Prostate gland (tissue), 2 donors: ENCODE results near the gene SATB1.

Source experiments
- POLR2A ChIP-seq: fragments of 450-650 bp; IDR thresholded peaks from one replicate; pipeline ENCODE4 v1.6.1; 2016; ENCODE audit warnings: antibody characterized with exemption, mild to moderate bottlenecking
- TF ChIP-seq, protein P1 (sequence below), 4 experiments: fragments of 200-600 bp in 2 of 4; fragments of 450-650 bp in 2 of 4; sonication (generic) in 2 of 4; IDR thresholded peaks; 1 replicate in 3 of 4; 2 replicates in 1 of 4; pipeline ENCODE4 v1.5.1; 2016 to 2019; ENCODE audit warnings: antibody characterized with exemption in 4 of 4, mild to moderate bottlenecking in 2 of 4, moderate library complexity in 2 of 4

DNA sequence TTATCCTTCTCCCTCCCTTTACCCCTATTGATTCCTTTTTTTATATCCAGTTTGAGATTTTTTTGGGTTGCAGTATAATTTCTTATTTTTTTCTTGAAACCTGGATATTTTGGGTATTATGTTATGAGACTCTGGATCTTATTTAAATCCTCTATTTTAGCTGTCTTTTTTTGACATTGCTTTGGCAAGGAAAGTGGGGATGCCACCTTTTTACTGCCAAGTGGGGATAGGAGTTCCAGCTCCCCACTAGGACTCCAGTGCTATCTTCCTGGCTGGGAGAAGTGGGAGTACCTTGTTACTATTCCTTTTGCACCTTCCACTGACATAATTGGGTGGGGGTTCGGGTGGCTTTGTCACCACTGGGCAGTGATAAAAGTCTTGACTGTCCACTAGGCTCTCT is 87.9 kb downstream of the SATB1 start:
- TF ChIP-seq POLR2A: no peak
- TF ChIP-seq, protein P1, sequence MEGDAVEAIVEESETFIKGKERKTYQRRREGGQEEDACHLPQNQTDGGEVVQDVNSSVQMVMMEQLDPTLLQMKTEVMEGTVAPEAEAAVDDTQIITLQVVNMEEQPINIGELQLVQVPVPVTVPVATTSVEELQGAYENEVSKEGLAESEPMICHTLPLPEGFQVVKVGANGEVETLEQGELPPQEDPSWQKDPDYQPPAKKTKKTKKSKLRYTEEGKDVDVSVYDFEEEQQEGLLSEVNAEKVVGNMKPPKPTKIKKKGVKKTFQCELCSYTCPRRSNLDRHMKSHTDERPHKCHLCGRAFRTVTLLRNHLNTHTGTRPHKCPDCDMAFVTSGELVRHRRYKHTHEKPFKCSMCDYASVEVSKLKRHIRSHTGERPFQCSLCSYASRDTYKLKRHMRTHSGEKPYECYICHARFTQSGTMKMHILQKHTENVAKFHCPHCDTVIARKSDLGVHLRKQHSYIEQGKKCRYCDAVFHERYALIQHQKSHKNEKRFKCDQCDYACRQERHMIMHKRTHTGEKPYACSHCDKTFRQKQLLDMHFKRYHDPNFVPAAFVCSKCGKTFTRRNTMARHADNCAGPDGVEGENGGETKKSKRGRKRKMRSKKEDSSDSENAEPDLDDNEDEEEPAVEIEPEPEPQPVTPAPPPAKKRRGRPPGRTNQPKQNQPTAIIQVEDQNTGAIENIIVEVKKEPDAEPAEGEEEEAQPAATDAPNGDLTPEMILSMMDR (IDR thresholded peaks at IDR 0.05): no peak
